Neural cell (in vitro differentiated cells): ENCODE measurements around the gene ELOVL7. TPM values are rescaled to one million over a fixed set of nuclear protein-coding genes. Genes with fewer than 3 reads are reported as not detected.
"Not testable (repeated sequence)": the region's sequence is repeated elsewhere in the genome, so short reads cannot be mapped to it uniquely, and the experiment has no call there.

Experiments used
- H2AFZ ChIP-seq: fragments of 200-600, 300-800 bp; sonication (generic), shearing (Covaris generic); 2 replicates; pipeline ENCODE4 v1.6.0; 2014; ENCODE audit warnings: low read depth, mild to moderate bottlenecking, antibody characterized with exemption, low read length, moderate library complexity
- H3F3A ChIP-seq: fragments of 200-600 bp; shearing (Covaris generic); 2 replicates; pipeline ENCODE4 v1.6.1; 2016; ENCODE audit warnings: mild to moderate bottlenecking, moderate library complexity, mixed read lengths, antibody characterized with exemption, low read length; ENCODE audit not compliant: insufficient read depth, poor library complexity, severe bottlenecking
- H3K27ac ChIP-seq: fragments of 200-600, 300-800 bp; sonication (generic), shearing (Covaris generic); 2 replicates; pipeline ENCODE4 v1.5.1; 2014; ENCODE audit warnings: mild to moderate bottlenecking, low read length, moderate library complexity
- H3K27me3 ChIP-seq: fragments of 300-800, 200-600 bp; sonication (generic), shearing (Covaris generic); 2 replicates; pipeline ENCODE4 v1.6.0; 2014; ENCODE audit warnings: mild to moderate bottlenecking, low read depth, low read length, moderate library complexity; ENCODE audit not compliant: insufficient read depth
- H3K36me3 ChIP-seq: fragments of 300-800, 200-600 bp; sonication (generic), shearing (Covaris generic); 2 replicates; pipeline ENCODE4 v1.5.1; 2014; ENCODE audit warnings: mild to moderate bottlenecking, antibody characterized with exemption, low read length, moderate library complexity; ENCODE audit not compliant: insufficient read depth
- H3K4me2 ChIP-seq: fragments of 300-800, 200-600 bp; sonication (generic), shearing (Covaris generic); 2 replicates; pipeline ENCODE4 v1.6.0; 2014; ENCODE audit warnings: mild to moderate bottlenecking, low read length
- H3K4me3 ChIP-seq: fragments of 300-800, 200-600 bp; sonication (generic), shearing (Covaris generic); 2 replicates; pipeline ENCODE4 v1.5.1; 2014; ENCODE audit warnings: mild to moderate bottlenecking, low read length, moderate library complexity
- H3K79me2 ChIP-seq: fragments of 200-600 bp; shearing (Covaris generic); replicated peaks from 2 replicates; pipeline ENCODE4 v1.6.0; 2014; ENCODE audit warnings: mild to moderate bottlenecking, low read length, moderate library complexity; ENCODE audit not compliant: insufficient read depth
- H3K9ac ChIP-seq: fragments of 300-800, 200-600 bp; sonication (generic), shearing (Covaris generic); 2 replicates; pipeline ENCODE4 v1.6.1; 2016; ENCODE audit warnings: mild to moderate bottlenecking, low read length, mixed read lengths
- H3K9me2 ChIP-seq: fragments of 200-600 bp; shearing (Covaris generic); 2 replicates; pipeline ENCODE4 v1.6.1; 2016; ENCODE audit warnings: mild to moderate bottlenecking, low read length, mixed read lengths; ENCODE audit not compliant: insufficient read depth
- H3K9me3 ChIP-seq: fragments of 200-600, 300-800 bp; sonication (generic), shearing (Covaris generic); 2 replicates; pipeline ENCODE4 v1.6.1; 2016; ENCODE audit warnings: mild to moderate bottlenecking, mixed run types, low read length, moderate library complexity, mixed read lengths
- H4K20me1 ChIP-seq: fragments of 200-600 bp; shearing (Covaris generic); 2 replicates; pipeline ENCODE4 v1.6.1; 2016; ENCODE audit warnings: mild to moderate bottlenecking, mixed run types; ENCODE audit not compliant: insufficient read depth
- CTCF ChIP-seq: fragments of 450-650 bp; IDR thresholded peaks from 2 replicates; pipeline ENCODE4 v1.5.1; 2014; ENCODE audit warnings: antibody characterized with exemption, mild to moderate bottlenecking, moderate library complexity; ENCODE audit not compliant: poor library complexity, severe bottlenecking
- EP300 ChIP-seq: fragments of 450-650 bp; conservative IDR thresholded peaks from 2 replicates; pipeline ENCODE4 v1.6.1; 2014; ENCODE audit warnings: antibody characterized with exemption, mild to moderate bottlenecking, moderate library complexity; ENCODE audit not compliant: poor library complexity, severe bottlenecking
- EZH2 ChIP-seq: fragments of 200-600, 300-800 bp; shearing (Covaris generic), sonication (generic); IDR thresholded peaks from 2 replicates; pipeline ENCODE4 v1.6.1; 2014; ENCODE audit warnings: antibody characterized with exemption, low read length, borderline replicate concordance, mild to moderate bottlenecking; ENCODE audit not compliant: insufficient read depth, poor library complexity, severe bottlenecking
- MXI1 ChIP-seq: fragments of 450-650 bp; conservative IDR thresholded peaks from 2 replicates; pipeline ENCODE4 v1.6.1; 2014; ENCODE audit warnings: antibody characterized with exemption, mild to moderate bottlenecking; ENCODE audit not compliant: poor library complexity, severe bottlenecking
- POLR2AphosphoS5 ChIP-seq: IDR thresholded peaks from 2 replicates; pipeline ENCODE4 v1.6.1; 2012
- RAD21 ChIP-seq: fragments of 450-650 bp; conservative IDR thresholded peaks from 2 replicates; pipeline ENCODE4 v1.6.1; 2014; ENCODE audit warnings: antibody characterized with exemption, mild to moderate bottlenecking, moderate library complexity
- REST ChIP-seq: IDR thresholded peaks from 2 replicates; pipeline ENCODE4 v1.6.1; 2012; ENCODE audit warnings: borderline replicate concordance
- SMC3 ChIP-seq: fragments of 450-650 bp; conservative IDR thresholded peaks from 2 replicates; pipeline ENCODE4 v1.6.1; 2014; ENCODE audit warnings: antibody characterized with exemption, mild to moderate bottlenecking, moderate library complexity; ENCODE audit not compliant: poor library complexity
- TAF1 ChIP-seq: IDR thresholded peaks from 2 replicates; pipeline ENCODE4 v1.6.1; 2012; ENCODE audit warnings: low read depth
- polyA plus RNA-seq: library from polyadenylated mRNA; depleted of rRNA; stranded (reverse); fragments of >200 nt; gene quantifications from 2 replicates; pipeline ENCODE4 v1.2.3, GENCODE V29; 2014

ELOVL7 gene
- polyA plus RNA-seq, 1 donor from 2014 or later = 3.9 TPM

GRCh38 chr5:60718166-60718892, 125.7 kb downstream of the ELOVL7 start:
- H2AFZ ChIP-seq = no peak overlapping the region
- no peak overlapping the region for H3K4me3 ChIP-seq

DNA sequence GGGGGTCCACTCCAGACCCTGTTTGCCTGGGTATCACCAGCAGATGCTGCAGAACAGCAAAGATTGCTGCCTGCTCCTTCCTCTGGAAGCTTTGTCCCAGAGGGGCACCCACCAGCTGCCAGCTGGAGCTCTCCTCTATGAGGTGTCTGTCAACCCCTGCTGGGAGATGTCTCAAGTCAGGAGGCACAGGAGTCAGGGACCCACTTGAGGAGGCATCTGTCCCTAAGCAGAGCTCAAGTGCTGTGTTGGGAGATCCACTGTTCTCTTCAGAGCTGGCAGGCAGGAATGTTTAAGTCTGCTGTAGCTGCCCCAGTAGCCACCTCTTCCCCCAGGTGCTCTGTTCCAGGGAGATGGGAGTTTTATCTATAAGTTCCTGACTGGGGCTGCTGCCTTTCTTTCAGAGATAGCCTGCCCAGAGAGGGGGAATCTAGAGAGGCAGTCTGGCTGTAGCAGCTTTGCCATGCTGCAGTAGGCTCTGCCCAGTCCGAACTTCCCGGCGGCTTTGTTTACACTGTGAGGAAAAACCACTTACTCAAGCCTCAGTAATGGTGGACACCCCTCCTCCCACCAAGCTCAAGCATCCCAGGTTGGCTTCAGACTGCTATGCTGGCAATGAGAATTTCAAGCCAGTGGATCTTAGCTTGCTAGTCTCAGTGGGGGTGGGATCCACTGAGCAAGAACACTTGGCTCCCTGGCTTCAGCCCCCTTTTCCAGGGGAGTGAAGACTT, 128.7 kb downstream of the ELOVL7 start:
- H3K4me3 ChIP-seq, H3F3A ChIP-seq, H3K9me2 ChIP-seq, H3K4me2 ChIP-seq, H3K27ac ChIP-seq, H3K9ac ChIP-seq, H3K36me3 ChIP-seq, H3K27me3 ChIP-seq, H4K20me1 ChIP-seq, H2AFZ ChIP-seq, H3K9me3 ChIP-seq, H3K79me2 ChIP-seq: not testable (repeated sequence)

More at GRCh38 chr5:60718166-60718892, 125.7 kb downstream of the ELOVL7 start:
- Histone ChIP-seq H3K27ac (no peak overlapping the region), H3K9ac (no peak overlapping the region), H3F3A (no peaks in the 10 kb centered on the region), H3K9me2 (no peaks in the 10 kb centered on the region), H3K36me3 (no peaks in the 10 kb centered on the region), H3K79me2 (no peaks in the 10 kb centered on the region), H3K4me2 (no peak overlapping the region), H4K20me1 (no peaks in the 10 kb centered on the region), H3K27me3 (no peaks in the 10 kb centered on the region), H3K9me3 (no peaks in the 10 kb centered on the region)
- TF ChIP-seq EZH2 (no peak), TAF1 (no peak), REST (no peak), SMC3 (no peak)

DNA sequence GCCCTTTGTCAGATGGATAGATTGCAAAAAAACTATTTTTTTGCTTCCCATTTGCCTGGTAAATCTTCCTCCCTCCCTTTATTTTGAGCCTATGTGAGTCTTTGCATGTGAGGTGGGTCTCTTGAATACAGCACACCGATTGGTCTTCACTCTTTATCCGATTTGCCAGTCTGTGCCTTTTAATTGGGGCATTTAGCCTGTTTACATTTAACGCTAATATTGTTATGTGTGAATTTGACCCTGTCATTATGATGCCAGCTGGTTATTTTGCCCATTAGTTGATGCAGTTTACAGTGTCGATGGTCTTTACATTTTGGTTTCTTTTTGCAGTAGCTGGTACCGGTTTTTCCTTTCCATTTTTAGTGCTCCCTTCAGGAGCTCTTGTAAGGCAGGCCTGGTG, 131.1 kb downstream of the ELOVL7 start:
- no peaks in the 10 kb centered on the region for H3K27me3 ChIP-seq
- no peaks in the 10 kb centered on the region for H3F3A ChIP-seq
- no peaks in the 10 kb centered on the region for H3K79me2 ChIP-seq
- H3K4me2 ChIP-seq = no peak overlapping the region
- H4K20me1 ChIP-seq = no peaks in the 10 kb centered on the region
- no peak overlapping the region for H3K27ac ChIP-seq
- no peak overlapping the region for H2AFZ ChIP-seq
- no peaks in the 10 kb centered on the region for H3K9me2 ChIP-seq
- H3K4me3 ChIP-seq = no peak overlapping the region
- H3K9me3 ChIP-seq = no peaks in the 10 kb centered on the region
- H3K9ac ChIP-seq = no peak overlapping the region
- no peaks in the 10 kb centered on the region for H3K36me3 ChIP-seq
- TF ChIP-seq CTCF = no peak
- TF ChIP-seq SMC3 = no peak
- no peak for TF ChIP-seq MXI1
- TF ChIP-seq RAD21 = no peak
- TF ChIP-seq POLR2AphosphoS5 = no peak
- no peak for TF ChIP-seq TAF1
- TF ChIP-seq REST = no peak
- no peak for TF ChIP-seq EZH2
- no peak for TF ChIP-seq EP300

- not testable (repeated sequence) for H3K36me3 ChIP-seq, H3K4me2 ChIP-seq, H3K9ac ChIP-seq, H3K27me3 ChIP-seq, H2AFZ ChIP-seq, H3K9me2 ChIP-seq, H3K79me2 ChIP-seq, H3K4me3 ChIP-seq, H3K9me3 ChIP-seq, H3F3A ChIP-seq, H4K20me1 ChIP-seq, H3K27ac ChIP-seq
Observed at GRCh38 chr5:60711892-60712291, 132.2 kb downstream of the ELOVL7 start.
